AG08396 (cell line): ENCODE results near the gene BCL6B.
"Not testable (repeated sequence)": the region's sequence is repeated elsewhere in the genome, so short reads cannot be mapped to it uniquely, and the experiment has no call there.

Source experiments
- DNase-seq: peaks from one replicate; pipeline ENCODE4 v3.0.0; 2012; ENCODE audit warnings: low spot score, mixed read lengths

BCL6B gene

DNA sequence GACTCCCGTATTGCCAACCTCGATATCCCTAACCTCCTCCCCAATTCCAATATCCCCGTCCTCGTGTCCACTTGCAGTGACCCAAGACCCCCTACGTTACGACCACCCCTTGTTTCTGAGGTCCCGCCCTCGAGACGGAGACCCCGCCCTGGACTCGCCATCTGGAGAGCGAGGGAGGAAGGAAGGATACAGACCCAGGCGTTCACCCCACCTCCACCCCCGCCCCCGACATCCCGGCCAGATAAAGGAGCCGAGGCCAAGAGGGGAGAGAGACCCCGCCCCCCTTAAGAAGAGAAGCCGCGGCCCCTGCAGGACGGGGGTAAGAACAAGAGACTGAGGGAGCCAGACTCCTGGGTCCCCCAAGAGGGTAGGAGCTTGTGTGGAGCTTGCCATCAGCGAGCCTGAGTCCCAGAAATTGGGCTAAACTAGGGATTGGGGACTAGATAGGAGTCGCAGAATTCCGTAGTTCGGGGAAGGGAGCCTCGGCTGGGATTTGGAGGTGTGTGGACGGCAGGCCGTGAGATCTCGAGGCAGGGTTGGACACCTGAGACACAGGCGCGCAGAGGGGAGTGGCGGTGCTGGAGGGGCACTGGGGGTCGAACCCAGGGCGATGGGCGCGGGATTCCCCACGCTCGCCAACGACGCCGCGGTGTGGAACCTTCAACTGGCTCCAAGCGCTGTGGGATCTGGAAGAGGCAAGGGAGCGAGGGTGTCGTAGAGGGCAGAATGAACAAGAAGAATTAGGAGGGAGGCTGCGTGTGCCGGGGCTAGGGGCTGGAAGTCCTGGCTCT, at the start of gene BCL6B:
BCL6B (plus strand) TSS at position 270 of the 791 bp plus-strand sequence. CDS start 622 bp downstream, outside the sequence.
- DNase-seq = no peak

- DNase-seq = not testable (repeated sequence)
These were observed 43.4 kb upstream of the BCL6B start for GRCh38 chr17:6979440-6979839.

- DNase-seq = no peak
These were observed 41.4 kb upstream of the BCL6B start for GRCh38 chr17:6981426-6981825.

GRCh38 chr17:6985266-6985665, 37.6 kb upstream of the BCL6B start:
- DNase-seq = no peak

- no peak for DNase-seq
These were observed 36.2 kb upstream of the BCL6B start for GRCh38 chr17:6986676-6987075.

- DNase-seq = no peak
These were observed 33.1 kb upstream of the BCL6B start for GRCh38 chr17:6989779-6990178.

GRCh38 chr17:6993613-6994056, 29.2 kb upstream of the BCL6B start:
- DNase-seq = not testable (repeated sequence)

- DNase-seq = no peak
These were observed 28.7 kb upstream of the BCL6B start for GRCh38 chr17:6994118-6994598.

DNA sequence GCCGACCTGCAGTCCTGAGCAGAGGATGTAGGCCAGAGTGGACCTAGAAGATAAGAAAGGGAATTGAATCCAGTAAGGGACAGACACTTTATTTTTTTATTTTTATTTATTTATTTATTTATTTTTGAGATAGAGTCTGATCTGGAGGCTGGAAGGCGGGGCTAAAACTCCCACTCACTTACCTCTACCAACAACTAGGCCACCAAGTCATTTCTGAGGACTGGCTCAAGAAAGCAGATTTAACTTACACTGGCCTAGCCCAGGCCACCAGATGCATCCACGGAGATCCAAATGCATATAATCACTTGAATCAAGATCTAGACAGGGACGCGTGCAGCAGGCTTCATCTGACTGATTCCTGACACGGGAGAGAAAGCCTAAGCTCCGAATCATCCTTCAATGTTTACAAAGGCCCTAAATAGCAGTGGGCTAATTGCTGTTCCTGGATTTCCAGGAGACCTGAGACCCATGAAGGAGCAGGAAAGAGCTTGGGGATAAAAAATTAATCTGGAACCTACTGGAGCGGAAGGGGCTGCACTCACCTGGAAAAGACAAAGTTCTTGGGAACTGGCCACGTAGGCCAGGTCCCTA, 28.1 kb upstream of the BCL6B start:
- DNase-seq = peak; percentile 53

- no peak for DNase-seq
These were observed 27.2 kb upstream of the BCL6B start, which contains the start of gene ALOX12 for GRCh38 chr17:6995500-6996255. Gene ALOX12, plus strand, starts transcription at chr17:6996049. Its CDS starts 69 bp downstream, at chr17:6996118.

DNA sequence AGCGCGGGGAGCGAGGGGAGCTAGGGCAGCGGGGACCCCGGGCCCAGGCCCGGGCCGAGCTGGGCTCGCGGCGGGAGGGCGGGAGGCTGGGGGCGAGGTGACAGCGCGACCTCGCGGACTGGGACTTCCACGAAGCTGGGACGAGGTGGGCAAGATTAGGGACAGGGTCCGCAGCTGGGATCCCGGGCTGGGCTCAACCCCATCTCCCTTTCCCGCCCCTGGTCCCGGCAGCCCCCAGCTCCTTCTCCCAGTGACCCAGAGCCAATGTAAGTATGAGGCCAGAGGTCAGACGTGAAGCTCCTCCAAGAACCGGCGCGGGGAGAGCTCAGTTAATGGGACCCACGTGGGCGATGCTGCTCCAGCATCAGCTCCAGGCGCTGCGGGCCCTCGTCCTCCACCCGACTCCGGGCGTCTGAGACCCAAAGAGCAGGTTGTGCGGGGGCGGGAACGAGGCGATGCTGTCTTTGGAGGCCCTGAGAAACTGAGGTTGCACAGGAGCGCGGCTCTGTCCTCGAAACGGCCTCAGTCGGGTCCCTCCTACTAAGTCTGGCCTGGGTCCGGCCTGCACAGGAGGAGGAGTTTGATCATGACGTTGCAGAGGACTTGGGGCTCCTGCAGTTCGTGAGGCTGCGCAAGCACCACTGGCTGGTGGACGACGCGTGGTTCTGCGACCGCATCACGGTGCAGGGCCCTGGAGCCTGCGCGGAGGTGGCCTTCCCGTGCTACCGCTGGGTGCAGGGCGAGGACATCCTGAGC, 26.4 kb upstream of the BCL6B start:
- no peak for DNase-seq

DNA sequence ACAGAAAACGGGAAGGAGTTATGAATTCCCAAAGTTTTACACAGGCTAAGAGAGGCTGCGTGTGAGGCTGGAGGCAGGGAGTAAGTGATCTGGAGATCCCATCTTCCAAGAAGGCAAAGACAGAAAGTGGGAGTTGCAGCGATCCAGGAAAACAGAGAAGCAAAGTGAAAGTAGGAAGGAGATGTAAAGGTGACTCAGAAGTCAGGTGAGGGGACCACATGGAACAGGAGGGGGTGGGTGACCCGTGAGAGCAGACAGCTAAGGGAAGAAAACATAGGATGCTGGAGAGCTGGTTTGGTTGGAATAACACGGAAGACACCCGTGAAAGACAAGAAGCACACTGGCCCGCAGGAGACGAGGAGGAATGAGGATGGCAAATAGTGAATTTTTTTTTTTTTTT, 25.7 kb upstream of the BCL6B start:
- no peak for DNase-seq

- no peak for DNase-seq
These were observed 23.9 kb upstream of the BCL6B start for GRCh38 chr17:6998855-6999508.

DNA sequence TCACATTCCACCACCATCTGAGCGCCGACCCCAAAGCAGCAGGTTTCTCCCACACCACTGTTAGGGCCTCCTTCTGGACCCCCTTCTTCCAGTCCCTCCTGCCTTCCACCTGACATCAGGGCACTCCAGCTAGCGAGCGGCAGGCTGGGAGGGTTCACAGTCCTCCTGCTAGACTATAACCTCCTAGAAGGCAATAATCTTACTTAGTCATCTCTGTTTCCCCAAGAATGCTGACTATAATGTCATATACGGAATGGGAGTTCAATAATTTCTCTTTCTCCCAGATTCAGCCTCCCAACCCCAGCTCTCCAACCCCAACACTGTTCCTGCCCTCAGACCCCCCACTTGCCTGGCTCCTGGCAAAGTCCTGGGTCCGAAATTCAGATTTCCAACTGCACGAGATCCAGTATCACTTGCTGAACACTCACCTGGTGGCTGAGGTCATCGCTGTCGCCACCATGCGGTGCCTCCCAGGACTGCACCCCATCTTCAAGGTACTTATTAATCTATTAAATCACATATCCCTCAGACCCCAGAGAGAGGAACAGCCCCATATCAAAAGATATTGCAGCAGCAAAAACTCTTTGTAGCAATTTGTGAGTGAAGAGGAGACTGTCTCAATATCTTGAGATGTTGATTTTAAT, 21.4 kb upstream of the BCL6B start:
- DNase-seq = no peak

GRCh38 chr17:7002288-7003047, 20.4 kb upstream of the BCL6B start:
- no peak for DNase-seq

DNA sequence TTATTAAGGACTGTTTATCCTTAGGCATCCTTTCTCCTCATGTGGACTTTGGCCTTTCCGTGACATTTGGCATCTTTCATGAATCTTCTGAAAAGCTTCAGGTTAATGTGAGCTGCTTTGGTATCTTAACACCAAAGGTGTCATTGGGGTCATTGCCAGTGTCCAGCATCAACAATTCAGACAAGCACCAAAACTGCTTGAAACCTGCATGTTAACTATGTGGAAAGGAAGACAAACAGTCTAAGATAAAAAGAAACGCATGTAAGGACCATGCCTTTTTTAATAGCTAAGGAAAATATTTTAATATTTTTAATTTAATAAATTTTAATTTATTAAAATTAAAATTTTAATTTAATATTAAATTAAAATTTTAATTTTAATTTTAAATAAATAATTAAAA, 19.1 kb upstream of the BCL6B start:
- no peak for DNase-seq

- peak; percentile 63 for DNase-seq
These were observed 18.2 kb upstream of the BCL6B start for GRCh38 chr17:7004398-7005253.

DNA sequence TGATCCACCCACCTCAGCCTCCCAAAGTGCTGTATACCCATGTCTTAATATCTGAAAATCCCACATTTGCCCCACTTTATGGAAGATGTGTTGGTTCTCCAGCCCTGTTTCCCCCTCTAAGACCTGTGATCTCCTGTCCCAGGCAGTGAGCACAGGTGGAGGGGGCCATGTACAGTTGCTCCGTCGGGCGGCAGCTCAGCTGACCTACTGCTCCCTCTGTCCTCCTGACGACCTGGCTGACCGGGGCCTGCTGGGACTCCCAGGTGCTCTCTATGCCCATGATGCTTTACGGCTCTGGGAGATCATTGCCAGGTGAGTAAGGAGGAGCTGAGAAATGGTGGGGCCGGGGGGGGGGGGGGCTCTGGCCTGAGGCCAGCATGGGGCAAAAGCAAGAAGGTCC, 17.1 kb upstream of the BCL6B start:
- no peak for DNase-seq

GRCh38 chr17:7007143-7007542, 15.7 kb upstream of the BCL6B start:
- DNase-seq = no peak
